ENCODE data around the gene SPATS2. TPM values are rescaled to one million over a fixed set of nuclear protein-coding genes. Genes with fewer than 3 reads are reported as not detected.

SPATS2 gene
- total RNA-seq, 3 donors from 2014 or later (not counting 1 experiment from before 2014, with no cell fraction given) = 14.6 to 18.4 (median 15.4) TPM

- DNase-seq = no peak
- Mint-ChIP-seq H3K4me1 (peaks cover 12 to 18% of the 10 kb centered on the region in 2 donors), H3K27me3 (ENCODE audit: low read depth in 2 of 2) (no peaks in the 10 kb centered on the region), H3K9me3 (no peaks in the 10 kb centered on the region), H3K27ac (no peak overlapping the region), H3K36me3 (peaks cover 11% of the 10 kb centered on the region), H3K4me3 (no peak overlapping the region)
- Histone ChIP-seq H3K27ac (ENCODE audit: low read length) (no peak overlapping the region), H3K27me3 (ENCODE audit: control insufficient read depth, insufficient read depth, low read length) (no peaks in the 10 kb centered on the region), H3K4me3 (ENCODE audit: low read length) (no peak overlapping the region), H3K36me3 (ENCODE audit: control insufficient read depth, insufficient read depth, low read length) (peaks cover 77% of the 10 kb centered on the region), H3K4me1 (ENCODE audit: control insufficient read depth, insufficient read depth, low read length) (peaks cover 18% of the 10 kb centered on the region), H3K9me3 (ENCODE audit: control insufficient read depth, insufficient read depth, low read length) (no peaks in the 10 kb centered on the region)
- intact Hi-C loops (cut with micrococcal nuclease) = no loop called here
- 96% methylated on average over 17 of the region's 17 CpGs for WGBS (ENCODE audit: insufficient coverage)
- no peak for ATAC-seq
- TF ChIP-seq, protein P1, sequence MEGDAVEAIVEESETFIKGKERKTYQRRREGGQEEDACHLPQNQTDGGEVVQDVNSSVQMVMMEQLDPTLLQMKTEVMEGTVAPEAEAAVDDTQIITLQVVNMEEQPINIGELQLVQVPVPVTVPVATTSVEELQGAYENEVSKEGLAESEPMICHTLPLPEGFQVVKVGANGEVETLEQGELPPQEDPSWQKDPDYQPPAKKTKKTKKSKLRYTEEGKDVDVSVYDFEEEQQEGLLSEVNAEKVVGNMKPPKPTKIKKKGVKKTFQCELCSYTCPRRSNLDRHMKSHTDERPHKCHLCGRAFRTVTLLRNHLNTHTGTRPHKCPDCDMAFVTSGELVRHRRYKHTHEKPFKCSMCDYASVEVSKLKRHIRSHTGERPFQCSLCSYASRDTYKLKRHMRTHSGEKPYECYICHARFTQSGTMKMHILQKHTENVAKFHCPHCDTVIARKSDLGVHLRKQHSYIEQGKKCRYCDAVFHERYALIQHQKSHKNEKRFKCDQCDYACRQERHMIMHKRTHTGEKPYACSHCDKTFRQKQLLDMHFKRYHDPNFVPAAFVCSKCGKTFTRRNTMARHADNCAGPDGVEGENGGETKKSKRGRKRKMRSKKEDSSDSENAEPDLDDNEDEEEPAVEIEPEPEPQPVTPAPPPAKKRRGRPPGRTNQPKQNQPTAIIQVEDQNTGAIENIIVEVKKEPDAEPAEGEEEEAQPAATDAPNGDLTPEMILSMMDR (IDR thresholded peaks at IDR 0.05) = no peak
Observed at GRCh38 chr12:49559011-49559675, 191.9 kb downstream of the SPATS2 start.

- peaks cover 33% of the 10 kb centered on the region for H3K4me1 ChIP-seq (ENCODE audit: control insufficient read depth, insufficient read depth, low read length)
- Mint-ChIP-seq H3K4me3 (no peak overlapping the region), H3K27me3 (ENCODE audit: low read depth in 2 of 2) (no peaks in the 10 kb centered on the region), H3K27ac (no peak overlapping the region), H3K9me3 (no peaks in the 10 kb centered on the region), H3K4me1 (peaks cover 26 to 33% of the 10 kb centered on the region in 2 donors), H3K36me3 (peaks cover 11% of the 10 kb centered on the region)
- no peaks in the 10 kb centered on the region for H3K9me3 ChIP-seq (ENCODE audit: control insufficient read depth, insufficient read depth, low read length)
- H3K27me3 ChIP-seq (ENCODE audit: control insufficient read depth, insufficient read depth, low read length) = no peaks in the 10 kb centered on the region
- no peak overlapping the region for H3K27ac ChIP-seq (ENCODE audit: low read length)
- DNase-seq (no peak), ATAC-seq (no peak)
- intact Hi-C loops (cut with micrococcal nuclease) = no loop called here
- H3K4me3 ChIP-seq (ENCODE audit: low read length) = no peak overlapping the region
- peaks cover 82% of the 10 kb centered on the region for H3K36me3 ChIP-seq (ENCODE audit: control insufficient read depth, insufficient read depth, low read length)
- WGBS (ENCODE audit: insufficient coverage) = 86% methylated on average over 7 of the region's 7 CpGs
- TF ChIP-seq, protein P1 (IDR thresholded peaks at IDR 0.05) = no peak
Observed at GRCh38 chr12:49560695-49561094, 193.4 kb downstream of the SPATS2 start.

DNA sequence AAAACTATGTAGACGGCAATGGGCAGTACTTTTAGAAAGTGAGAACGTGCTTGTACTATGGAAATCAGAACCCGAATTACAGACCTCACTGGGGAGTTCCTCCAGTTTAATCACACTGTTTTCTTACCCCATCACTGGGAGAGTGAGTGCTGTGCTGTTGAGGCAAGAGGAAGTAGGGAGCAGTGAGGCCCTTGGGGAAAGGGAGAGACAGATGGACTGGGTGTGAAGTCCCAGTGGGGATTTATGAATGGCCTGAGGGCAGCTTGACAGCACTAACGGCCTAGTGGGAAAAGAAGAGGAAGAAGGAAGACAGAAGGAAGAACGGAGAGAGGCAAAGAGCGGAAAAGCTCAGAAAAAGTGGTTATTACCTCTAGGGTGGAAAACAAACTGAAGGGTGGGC, 195.0 kb downstream of the SPATS2 start:
- intact Hi-C loops (cut with micrococcal nuclease) = no loop called here
- no peak for DNase-seq
- WGBS (ENCODE audit: insufficient coverage) = 93% methylated on average over 6 of the region's 6 CpGs
- Mint-ChIP-seq H3K27ac (peak overlapping the region in 1 of 2 donors; percentile 2), H3K4me1 (peaks cover 35 to 39% of the 10 kb centered on the region in 2 donors), H3K9me3 (no peaks in the 10 kb centered on the region), H3K27me3 (ENCODE audit: low read depth in 2 of 2) (no peaks in the 10 kb centered on the region), H3K36me3 (peaks cover 11% of the 10 kb centered on the region), H3K4me3 (no peak overlapping the region)
- TF ChIP-seq, protein P1 (IDR thresholded peaks at IDR 0.05) = no peak
- Histone ChIP-seq H3K36me3 (ENCODE audit: control insufficient read depth, insufficient read depth, low read length) (peaks cover 70% of the 10 kb centered on the region), H3K4me3 (ENCODE audit: low read length) (no peak overlapping the region), H3K27ac (ENCODE audit: low read length) (no peak overlapping the region), H3K9me3 (ENCODE audit: control insufficient read depth, insufficient read depth, low read length) (no peaks in the 10 kb centered on the region), H3K27me3 (ENCODE audit: control insufficient read depth, insufficient read depth, low read length) (no peaks in the 10 kb centered on the region), H3K4me1 (ENCODE audit: control insufficient read depth, insufficient read depth, low read length) (peaks cover 48% of the 10 kb centered on the region)
- no peak for ATAC-seq

DNA sequence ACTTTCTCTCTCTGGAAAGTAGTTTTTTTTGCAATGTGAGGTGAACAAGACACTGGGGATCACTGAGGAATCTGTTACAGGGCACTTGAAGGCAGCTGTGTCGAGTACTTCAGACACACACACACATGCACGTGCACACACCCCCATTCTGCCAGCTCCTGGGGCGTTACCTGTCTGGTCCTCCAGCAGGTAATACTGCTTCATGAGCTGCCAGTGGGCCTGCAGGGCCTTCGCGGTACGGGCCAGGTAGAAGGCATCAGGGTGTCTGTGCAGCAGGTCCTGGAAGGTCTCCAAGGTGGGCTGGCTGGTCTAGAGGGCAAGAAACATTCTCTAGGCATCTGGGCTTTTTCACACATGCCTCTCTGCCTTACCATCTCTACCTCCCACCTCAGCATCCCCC, 195.6 kb downstream of the SPATS2 start:
- WGBS (ENCODE audit: insufficient coverage) = 98% methylated on average over 6 of the region's 6 CpGs
- Histone ChIP-seq H3K27ac (ENCODE audit: low read length) (no peak overlapping the region), H3K36me3 (ENCODE audit: control insufficient read depth, insufficient read depth, low read length) (peaks cover 65% of the 10 kb centered on the region), H3K4me1 (ENCODE audit: control insufficient read depth, insufficient read depth, low read length) (peaks cover 53% of the 10 kb centered on the region), H3K9me3 (ENCODE audit: control insufficient read depth, insufficient read depth, low read length) (no peaks in the 10 kb centered on the region), H3K4me3 (ENCODE audit: low read length) (no peak overlapping the region), H3K27me3 (ENCODE audit: control insufficient read depth, insufficient read depth, low read length) (no peaks in the 10 kb centered on the region)
- no peak overlapping the region for H3K4me3 Mint-ChIP-seq
- TF ChIP-seq, protein P1 (IDR thresholded peaks at IDR 0.05) = no peak
- no peaks in the 10 kb centered on the region for H3K27me3 Mint-ChIP-seq (ENCODE audit: low read depth in 2 of 2)
- no peak overlapping the region for H3K27ac Mint-ChIP-seq
- peaks cover 41 to 44% of the 10 kb centered on the region in 2 donors for H3K4me1 Mint-ChIP-seq
- ATAC-seq (no peak), DNase-seq (no peak)
- peaks cover 11% of the 10 kb centered on the region for H3K36me3 Mint-ChIP-seq
- intact Hi-C loops (cut with micrococcal nuclease) = no loop called here
- no peaks in the 10 kb centered on the region for H3K9me3 Mint-ChIP-seq

All from natural killer cell (primary cell).